ENCODE measurements around the gene PRDX1.

DNA sequence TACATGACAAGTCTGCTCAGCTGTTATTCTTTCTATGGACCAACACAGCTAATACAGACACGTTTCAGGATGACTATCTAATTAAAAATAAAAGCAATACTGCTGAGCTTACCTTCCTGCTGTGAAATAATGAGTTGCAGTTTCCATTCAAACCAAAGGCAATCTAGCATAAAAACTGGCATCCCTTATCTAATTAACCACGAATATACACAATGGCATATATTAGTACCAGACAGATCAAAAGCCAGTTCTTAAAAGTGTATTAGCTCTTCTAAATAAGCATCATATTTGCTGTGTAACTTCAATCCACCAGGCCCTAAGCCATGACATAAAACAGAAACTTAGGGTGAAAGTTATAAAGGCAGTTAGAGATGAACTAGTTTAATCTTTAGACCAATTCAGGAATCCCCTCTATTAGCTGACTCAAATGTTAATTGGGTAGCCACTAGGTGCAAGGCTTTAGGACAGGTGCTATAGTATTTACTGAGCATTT, 51.3 kb downstream of the PRDX1 start:
- TF ChIP-seq CREB1 (IDR thresholded peaks at IDR 0.05; ENCODE audit: low read depth) (no peak), EP300 (IDR thresholded peaks at IDR 0.05; ENCODE audit: borderline replicate concordance) (no peak), CEBPB (IDR thresholded peaks at IDR 0.05) (no peak), YY1 (IDR thresholded peaks at IDR 0.05; ENCODE audit: low read depth) (no peak), EGR1 (IDR thresholded peaks at IDR 0.05) (no peak), TAF1 (IDR thresholded peaks at IDR 0.05; ENCODE audit: low read depth) (no peak), FOXM1 (IDR thresholded peaks at IDR 0.05; ENCODE audit: borderline replicate concordance, low read depth) (no peak), ZBTB7A (IDR thresholded peaks at IDR 0.05; ENCODE audit: low read depth) (no peak), TEAD4 (IDR thresholded peaks at IDR 0.05) (no peak)
- TF ChIP-seq, protein P1, sequence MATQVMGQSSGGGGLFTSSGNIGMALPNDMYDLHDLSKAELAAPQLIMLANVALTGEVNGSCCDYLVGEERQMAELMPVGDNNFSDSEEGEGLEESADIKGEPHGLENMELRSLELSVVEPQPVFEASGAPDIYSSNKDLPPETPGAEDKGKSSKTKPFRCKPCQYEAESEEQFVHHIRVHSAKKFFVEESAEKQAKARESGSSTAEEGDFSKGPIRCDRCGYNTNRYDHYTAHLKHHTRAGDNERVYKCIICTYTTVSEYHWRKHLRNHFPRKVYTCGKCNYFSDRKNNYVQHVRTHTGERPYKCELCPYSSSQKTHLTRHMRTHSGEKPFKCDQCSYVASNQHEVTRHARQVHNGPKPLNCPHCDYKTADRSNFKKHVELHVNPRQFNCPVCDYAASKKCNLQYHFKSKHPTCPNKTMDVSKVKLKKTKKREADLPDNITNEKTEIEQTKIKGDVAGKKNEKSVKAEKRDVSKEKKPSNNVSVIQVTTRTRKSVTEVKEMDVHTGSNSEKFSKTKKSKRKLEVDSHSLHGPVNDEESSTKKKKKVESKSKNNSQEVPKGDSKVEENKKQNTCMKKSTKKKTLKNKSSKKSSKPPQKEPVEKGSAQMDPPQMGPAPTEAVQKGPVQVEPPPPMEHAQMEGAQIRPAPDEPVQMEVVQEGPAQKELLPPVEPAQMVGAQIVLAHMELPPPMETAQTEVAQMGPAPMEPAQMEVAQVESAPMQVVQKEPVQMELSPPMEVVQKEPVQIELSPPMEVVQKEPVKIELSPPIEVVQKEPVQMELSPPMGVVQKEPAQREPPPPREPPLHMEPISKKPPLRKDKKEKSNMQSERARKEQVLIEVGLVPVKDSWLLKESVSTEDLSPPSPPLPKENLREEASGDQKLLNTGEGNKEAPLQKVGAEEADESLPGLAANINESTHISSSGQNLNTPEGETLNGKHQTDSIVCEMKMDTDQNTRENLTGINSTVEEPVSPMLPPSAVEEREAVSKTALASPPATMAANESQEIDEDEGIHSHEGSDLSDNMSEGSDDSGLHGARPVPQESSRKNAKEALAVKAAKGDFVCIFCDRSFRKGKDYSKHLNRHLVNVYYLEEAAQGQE (IDR thresholded peaks at IDR 0.05; ENCODE audit: low read depth) = no peak
- TF ChIP-seq, protein P2, sequence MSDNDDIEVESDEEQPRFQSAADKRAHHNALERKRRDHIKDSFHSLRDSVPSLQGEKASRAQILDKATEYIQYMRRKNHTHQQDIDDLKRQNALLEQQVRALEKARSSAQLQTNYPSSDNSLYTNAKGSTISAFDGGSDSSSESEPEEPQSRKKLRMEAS (IDR thresholded peaks at IDR 0.05) = no peak
- TF ChIP-seq, protein P3, sequence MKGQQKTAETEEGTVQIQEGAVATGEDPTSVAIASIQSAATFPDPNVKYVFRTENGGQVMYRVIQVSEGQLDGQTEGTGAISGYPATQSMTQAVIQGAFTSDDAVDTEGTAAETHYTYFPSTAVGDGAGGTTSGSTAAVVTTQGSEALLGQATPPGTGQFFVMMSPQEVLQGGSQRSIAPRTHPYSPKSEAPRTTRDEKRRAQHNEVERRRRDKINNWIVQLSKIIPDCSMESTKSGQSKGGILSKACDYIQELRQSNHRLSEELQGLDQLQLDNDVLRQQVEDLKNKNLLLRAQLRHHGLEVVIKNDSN (IDR thresholded peaks at IDR 0.05) = no peak

Data from Ishikawa (cell line).